Epithelial cell of esophagus (primary cell): ENCODE data around the gene DNAJC1.

ENCODE experiments used
- DNase-seq: peaks from one replicate; pipeline ENCODE4 v3.0.0; 2010; ENCODE audit warnings: low read depth
- H3K4me3 ChIP-seq: 2 replicates; pipeline ENCODE4 v1.5.1; 2011; ENCODE audit warnings: mild to moderate bottlenecking, low read length, control low read depth
- TF ChIP-seq, protein P1 (sequence below): IDR thresholded peaks from 2 replicates; pipeline ENCODE4 v1.5.1; 2011; ENCODE audit warnings: low read depth, mild to moderate bottlenecking, low read length, control low read depth, inconsistent platforms; ENCODE audit not compliant: insufficient read depth; ENCODE audit errors: missing control alignments

The DNAJC1 gene

DNA sequence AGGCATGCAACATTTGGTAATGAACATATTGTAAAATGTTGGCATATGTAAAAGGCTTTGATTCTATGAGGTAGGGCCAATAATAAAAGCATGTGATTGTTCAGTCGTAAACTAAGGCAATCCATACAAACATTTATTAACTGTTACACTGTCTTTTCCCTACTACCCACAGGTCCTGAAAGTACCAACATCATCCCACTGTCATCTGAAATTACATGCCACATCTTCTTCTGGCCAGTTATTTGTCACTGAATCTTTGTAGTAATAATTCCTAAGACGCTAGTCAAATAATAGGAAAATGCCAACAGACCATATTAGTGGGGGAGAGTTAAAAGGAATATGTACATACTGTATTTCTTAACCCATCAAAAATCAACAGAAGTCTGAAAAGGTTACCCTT is 27.2 kb downstream of the DNAJC1 start:
- TF ChIP-seq, protein P1, sequence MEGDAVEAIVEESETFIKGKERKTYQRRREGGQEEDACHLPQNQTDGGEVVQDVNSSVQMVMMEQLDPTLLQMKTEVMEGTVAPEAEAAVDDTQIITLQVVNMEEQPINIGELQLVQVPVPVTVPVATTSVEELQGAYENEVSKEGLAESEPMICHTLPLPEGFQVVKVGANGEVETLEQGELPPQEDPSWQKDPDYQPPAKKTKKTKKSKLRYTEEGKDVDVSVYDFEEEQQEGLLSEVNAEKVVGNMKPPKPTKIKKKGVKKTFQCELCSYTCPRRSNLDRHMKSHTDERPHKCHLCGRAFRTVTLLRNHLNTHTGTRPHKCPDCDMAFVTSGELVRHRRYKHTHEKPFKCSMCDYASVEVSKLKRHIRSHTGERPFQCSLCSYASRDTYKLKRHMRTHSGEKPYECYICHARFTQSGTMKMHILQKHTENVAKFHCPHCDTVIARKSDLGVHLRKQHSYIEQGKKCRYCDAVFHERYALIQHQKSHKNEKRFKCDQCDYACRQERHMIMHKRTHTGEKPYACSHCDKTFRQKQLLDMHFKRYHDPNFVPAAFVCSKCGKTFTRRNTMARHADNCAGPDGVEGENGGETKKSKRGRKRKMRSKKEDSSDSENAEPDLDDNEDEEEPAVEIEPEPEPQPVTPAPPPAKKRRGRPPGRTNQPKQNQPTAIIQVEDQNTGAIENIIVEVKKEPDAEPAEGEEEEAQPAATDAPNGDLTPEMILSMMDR, result no peak
- no peak overlapping the region for H3K4me3 ChIP-seq

DNA sequence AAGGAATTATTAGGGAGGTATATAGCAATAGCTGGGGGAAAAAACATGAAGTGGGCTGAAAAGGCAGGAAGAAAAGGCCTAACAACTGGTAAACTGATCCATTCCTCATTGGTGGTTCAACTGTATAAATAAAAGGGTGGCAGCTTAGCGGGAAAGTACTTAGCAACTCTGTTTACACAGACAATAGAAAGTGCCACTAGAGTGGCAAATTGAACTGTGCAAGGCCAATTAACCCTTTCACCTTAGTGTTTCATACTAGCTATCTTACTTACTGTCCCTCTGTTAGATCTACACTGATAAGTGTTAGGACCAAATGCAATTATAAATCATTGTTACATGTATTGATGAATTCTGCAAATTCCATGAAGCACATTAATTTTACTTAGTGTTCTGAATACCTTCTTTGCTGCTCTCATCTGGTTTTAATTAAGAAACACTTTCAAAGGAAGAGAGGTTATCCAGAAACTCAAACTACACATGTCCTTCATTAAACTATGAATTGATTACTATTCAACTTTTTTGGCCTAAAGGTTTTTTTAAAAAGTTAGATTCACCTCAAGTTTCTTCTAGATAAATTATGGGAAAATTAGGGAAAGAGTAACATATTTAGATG is 28.0 kb downstream of the DNAJC1 start:
- no peak for DNase-seq
- TF ChIP-seq, protein P1, result no peak
- H3K4me3 ChIP-seq, result no peak overlapping the region

More for the DNA sequence above, 27.2 kb downstream of the DNAJC1 start:
- DNase-seq, result no peak

DNA sequence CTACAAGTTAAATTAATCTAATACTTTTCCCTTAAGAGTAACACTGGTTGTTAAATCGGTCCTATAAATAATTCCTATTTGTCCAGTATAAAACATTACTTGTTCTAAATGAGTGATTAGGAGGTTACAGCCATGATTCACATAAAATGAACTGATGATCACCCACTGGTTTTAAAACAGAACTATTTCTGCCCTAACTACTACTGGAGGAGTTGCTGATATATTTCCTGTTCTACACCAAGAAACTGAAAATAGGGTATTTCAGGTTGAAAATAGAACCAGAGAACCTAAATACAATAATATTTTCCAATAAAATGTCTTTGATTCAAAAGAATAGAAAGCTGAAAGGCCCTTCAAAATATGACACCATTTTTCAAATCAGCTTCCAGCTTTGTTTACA is 30.9 kb downstream of the DNAJC1 start:
- DNase-seq, result no peak
- no peak overlapping the region for H3K4me3 ChIP-seq
- TF ChIP-seq, protein P1, result no peak

DNA sequence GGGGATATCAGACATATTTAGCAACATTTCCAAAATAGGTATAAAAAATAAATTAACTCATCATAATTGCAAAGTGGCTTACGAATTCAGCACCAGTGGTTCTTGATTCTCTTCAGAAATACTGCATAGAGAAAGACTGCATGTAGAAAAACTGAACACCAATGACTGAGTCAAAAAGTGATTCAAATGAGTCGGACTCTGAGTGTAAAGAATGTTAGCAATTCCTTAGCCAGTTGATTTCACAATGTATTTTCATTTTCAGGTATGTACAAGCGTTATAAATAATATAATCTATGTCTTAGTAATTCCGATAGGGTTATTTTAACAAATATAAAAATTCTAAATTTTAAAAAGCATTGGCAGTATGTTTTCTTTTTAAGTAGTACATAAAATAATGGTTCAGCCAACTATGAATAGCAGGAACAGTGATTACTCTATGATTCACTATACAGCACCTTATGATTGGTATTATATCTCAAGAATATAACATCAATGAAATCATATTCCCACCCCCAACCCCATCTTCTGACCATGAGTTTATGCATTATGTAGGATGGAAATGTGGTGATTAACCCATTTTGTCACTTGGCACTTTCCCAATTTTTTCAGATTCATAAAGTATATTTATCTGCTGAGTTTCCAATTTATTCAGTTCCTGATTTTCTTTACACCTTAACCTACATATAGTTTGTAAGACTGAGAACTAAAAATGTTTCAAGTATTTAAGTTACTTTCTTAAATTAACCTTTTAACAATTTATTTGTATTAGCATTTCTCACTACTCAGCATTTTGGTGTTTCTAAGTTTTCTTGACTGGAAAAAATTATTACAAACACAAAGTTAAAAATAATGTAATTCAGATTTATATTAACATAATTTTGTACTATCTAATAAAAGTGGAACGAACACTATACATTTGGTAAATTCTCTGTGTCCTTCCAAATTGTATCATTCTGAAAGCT is 33.9 kb downstream of the DNAJC1 start:
- no peak overlapping the region for H3K4me3 ChIP-seq
- DNase-seq, result peak; percentile 65
- TF ChIP-seq, protein P1, result no peak

DNA sequence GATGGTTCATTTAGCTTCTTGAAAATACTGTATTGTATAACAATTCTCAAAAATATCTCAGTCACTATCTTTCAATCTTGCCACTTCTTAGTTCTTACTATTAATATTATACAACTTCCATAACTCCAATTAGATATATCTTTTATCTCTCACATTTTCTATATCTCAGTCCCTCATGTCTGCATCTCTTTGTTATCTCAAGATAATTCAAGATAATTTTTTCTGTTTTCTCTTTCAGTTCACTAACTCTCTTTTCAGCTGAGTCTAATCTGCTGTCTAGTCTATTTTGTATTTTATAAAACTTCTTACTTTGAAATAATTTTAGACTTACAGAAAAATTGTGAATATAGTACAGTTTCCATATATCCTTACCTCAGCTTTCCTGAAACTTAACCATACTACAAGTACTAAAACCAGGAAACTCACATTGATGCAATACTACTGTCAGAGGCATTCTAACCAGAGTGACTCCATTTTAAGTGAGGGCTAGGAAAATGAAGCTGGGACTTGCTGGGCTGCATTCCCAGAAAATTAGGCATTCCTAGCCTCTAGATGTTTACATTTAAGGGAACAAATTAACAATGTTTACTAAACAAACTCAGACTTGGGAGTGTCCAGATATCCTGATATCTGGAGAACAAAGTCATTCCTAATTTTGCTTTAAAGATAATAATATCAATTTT is 38.4 kb downstream of the DNAJC1 start:
- TF ChIP-seq, protein P1, result no peak
- no peak overlapping the region for H3K4me3 ChIP-seq
- DNase-seq, result no peak

DNA sequence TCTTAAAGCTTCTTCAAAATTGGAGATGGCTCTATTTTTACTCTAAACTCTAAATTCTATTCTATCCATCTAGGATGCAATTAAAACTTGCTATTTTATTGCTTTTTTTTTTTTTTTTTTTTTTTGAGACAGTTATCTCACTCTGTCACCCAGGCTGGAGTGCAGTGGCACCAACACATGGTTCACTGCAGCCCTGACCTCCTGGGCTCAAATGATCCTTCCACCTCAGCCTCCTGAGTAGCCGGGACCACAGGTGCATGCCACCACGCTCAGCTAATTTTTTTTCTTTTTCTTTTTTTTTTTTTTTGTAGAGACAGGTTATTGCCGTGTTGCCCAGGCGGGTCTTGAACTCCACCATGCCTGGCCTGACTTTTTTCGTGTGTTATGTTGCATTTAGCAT is 41.2 kb downstream of the DNAJC1 start:
- DNase-seq, result no peak
- TF ChIP-seq, protein P1, result no peak
- H3K4me3 ChIP-seq, result no peak overlapping the region
